GM21526 (cell line): ENCODE results near the gene TMC3.
"Not testable (repeated sequence)": the region's sequence is repeated elsewhere in the genome, so short reads cannot be mapped to it uniquely, and the experiment has no call there.

ENCODE experiments used
- ATAC-seq: cut with Tn5 transposase; IDR thresholded peaks from one replicate; pipeline ENCODE4 v1.9.1; 2021; ENCODE audit warnings: moderate library complexity; ENCODE audit not compliant: unreplicated experiment, low FRiP score

Gene TMC3

GRCh38 chr15:81348691-81349090 lies 25.3 kb downstream of the TMC3 start:
- ATAC-seq = not testable (repeated sequence)

GRCh38 chr15:81347910-81348309 lies 26.1 kb downstream of the TMC3 start:
- no peak for ATAC-seq

- ATAC-seq = no peak
These were observed 27.4 kb downstream of the TMC3 start for GRCh38 chr15:81346611-81347010.

DNA sequence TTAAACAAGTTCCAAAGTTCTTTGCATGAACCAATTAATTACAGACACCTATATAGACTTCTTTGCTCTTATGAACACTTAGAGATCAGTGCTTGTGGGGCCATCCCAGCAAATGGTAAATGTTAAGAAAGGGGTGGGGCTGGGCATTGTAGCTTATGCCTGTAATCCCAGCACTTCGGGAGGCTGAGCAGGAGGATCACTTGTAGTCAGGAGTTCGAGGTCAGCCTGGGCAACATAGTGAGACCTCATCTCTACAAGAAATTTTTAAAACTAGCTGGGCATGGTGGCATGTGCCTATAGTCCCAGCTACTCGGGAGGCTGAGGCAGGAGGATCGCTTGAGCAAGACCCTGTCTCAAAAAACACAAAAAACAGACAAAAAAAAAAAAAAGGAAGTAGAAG lies 30.6 kb downstream of the TMC3 start:
- ATAC-seq = no peak

DNA sequence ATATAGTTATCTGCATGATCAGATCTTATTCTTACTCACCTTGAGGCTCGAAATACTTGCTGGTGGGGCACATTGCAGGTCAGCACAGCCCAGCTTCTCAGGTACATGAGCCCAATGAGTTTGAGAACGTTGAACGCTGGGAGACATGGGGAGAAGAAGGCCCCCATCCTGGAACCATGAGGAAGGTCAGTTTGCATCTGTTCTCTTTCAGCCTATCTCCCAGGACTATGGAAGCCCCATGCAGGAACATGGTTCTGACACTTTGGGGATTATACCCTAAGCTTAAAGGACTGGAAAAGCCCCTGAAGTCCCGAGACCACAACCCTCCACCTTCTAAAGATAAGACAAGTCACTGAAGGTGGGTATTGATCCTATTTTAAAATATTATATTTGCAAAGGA lies 32.7 kb downstream of the TMC3 start:
- ATAC-seq = no peak

DNA sequence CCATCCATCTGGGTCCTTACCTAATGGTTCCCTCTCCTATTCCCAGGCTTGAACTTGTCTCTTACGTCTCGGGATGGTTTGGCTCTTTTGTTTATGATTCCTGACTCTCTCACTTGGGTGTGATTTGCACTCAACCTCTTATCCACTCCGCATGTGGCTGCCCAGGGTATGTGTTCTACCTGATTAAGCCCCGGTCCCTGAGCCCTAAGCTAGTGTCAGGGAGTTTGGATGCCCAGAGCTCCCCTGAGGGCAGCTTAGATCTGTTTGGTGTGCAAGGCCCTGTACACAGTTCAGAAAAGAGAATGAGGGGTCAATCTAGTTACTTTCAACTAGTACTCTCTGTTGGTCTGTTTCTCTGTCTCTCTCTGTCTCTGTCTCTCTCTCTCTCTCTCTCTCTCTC lies 34.2 kb downstream of the TMC3 start:
- ATAC-seq = no peak

DNA sequence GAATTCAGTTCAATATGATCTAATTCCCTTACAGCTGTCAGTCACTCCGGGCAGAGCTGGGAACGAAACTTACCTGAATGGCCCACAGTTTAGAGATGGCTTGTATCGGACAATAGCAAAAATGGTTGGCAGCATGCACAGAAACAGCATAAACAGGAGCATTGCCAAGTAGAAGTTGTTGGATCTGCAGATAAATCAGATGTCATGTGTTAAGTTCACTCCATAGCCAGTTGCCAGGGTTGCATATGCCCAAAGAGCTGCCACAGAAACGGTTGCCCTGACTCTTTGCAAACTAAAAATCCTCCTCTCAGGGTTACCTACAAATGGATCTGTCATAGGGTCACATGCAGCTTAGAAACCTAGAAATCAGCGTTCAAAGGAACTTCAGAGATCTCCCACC lies 34.7 kb downstream of the TMC3 start:
- ATAC-seq = no peak

DNA sequence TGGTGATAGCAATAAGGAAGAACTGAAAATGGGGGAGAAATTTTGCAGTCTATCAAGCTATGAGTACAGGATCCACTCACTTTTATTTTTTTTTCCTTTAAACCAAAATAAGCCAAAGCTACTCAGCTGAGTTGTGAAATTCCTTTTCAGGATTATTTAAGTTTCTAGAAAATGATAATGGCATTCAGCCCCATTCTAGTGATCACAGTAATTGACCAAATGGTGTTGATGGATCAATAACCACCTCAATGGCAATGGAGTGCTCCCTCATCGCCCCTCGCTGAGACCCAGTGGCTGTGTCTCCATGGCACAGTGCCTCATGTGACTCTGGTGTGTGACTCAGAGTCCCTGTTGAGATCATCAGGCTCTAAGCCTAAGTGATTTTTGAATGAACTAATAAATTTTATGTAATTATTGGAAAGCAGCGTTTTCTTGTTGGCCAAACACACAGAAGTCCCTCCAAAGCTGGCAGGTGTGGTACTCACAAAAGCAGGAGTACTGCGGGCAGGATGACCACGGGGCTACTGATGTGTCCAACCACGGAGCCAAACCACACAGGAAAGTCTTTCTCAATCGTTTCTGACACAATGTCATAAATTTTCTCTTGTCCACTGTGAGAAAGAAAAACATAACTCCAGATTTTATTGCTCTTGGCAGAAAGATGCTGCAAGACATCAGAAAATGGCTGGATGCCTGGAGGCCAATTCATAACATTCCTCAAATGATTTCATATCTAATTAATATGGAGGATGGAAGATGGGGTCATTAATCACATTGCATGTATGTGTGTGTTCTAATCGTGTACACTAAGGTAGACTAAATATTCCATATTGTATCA lies 35.6 kb downstream of the TMC3 start:
- ATAC-seq = no peak

GRCh38 chr15:81337713-81338157 lies 36.3 kb downstream of the TMC3 start:
- no peak for ATAC-seq

- no peak for ATAC-seq
These were observed 36.8 kb downstream of the TMC3 start for GRCh38 chr15:81337241-81337640.

DNA sequence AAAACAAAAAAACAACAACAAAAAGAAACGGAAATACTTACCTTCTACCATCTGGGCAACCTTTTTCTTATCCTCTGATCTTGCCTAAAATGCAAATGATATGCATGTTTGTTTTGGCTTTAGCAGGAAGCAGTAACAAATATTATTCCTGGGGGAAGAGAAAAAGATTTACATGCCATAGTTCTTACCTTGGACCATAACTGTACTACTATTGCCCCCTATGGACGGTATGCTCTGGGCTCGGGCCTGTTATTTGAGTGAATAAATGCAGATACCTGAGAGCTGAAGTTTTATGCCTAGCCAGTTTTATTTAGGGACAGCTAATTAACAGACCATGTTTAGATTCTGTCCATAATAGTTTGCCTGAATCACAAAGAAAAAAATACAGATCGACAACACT lies 37.4 kb downstream of the TMC3 start:
- ATAC-seq = no peak

DNA sequence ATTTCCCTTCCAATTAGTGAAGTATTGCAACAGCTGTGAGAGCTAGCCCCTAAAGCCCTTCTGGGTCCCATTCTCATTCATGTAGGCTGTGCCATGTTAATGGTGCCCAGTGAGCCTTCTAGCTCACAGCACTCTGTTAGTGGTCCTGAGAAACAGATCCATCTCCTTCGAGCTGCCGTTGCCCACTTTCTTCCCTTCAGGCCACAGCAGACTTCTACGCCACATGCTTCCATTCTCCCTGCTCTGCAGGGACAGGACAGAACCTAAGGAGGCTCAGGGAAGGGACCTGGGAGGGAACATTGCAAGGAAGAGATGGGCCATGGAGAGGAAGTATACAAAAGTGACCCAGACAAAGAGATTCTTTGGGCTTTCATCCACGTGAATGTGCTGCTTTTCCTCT lies 38.4 kb downstream of the TMC3 start:
- no peak for ATAC-seq

DNA sequence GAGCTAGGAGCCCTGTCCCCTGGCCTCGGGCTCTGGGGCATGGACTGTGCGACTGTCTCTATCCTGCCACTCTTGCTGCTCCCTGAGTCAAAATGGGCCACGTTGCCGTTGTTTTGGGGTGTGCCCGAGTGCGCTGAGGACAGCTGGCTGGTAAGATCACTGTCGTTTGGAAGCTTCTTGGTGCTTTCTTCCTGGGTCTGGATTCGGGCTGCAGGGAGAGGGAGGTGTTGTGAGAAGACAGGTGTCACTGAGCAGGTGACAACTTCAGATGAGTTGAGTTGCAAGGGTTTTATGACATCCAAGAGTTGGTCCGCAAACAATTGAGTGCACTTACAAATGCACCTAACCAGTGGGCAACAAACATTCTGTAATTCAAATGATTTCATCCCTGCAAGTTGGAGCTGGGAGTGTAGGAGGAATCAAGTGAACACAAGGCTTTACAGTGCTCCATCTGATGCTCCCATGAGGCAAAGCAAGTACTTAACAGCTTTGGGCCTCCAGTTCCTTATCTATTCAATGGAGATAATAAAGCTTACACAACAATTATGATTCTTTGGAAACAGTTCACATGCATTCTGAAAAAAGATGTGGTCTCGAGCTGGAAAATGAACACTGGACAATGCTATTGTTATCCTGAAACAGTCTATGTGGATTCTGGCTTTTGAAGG lies 39.1 kb downstream of the TMC3 start:
- ATAC-seq = no peak

DNA sequence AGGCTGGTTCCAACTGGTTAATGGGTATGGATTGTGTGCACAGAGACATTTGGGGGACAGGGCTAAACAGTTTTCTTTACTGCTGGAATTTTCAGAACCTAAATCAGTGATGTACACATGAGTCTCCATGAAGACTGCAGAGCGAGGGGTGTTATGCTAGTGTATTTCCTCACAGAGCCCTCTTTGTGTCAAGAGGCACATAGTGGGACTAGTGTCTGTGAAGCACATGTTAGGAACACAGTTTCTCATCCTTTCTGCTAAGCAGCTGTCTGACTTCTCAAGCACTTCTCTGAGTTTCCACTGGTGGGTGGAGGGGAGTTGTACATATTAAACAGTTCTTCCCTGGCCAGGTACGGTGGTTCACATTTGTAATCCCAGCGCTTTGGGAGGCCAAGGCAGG lies 40.6 kb downstream of the TMC3 start:
- ATAC-seq = no peak

DNA sequence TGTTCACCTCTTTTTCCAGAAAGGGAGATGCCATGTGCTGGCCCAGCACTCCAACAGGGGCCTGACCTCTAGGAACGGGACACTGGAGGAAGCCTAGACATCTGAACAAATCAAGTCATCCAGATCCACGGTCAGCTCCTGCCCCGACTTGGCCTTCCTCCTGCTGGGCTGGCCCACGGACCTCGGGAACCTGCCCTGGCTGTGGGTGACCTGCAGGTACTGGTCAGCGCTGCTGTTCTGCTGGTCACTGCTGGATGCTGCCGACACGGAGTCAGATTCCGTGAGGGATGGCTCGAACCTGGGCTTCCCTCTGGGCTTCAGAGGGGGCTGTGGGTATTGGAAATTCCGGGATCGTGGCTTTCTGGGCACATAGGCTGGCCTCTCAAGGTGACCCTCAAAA lies 41.7 kb downstream of the TMC3 start:
- ATAC-seq = no peak

DNA sequence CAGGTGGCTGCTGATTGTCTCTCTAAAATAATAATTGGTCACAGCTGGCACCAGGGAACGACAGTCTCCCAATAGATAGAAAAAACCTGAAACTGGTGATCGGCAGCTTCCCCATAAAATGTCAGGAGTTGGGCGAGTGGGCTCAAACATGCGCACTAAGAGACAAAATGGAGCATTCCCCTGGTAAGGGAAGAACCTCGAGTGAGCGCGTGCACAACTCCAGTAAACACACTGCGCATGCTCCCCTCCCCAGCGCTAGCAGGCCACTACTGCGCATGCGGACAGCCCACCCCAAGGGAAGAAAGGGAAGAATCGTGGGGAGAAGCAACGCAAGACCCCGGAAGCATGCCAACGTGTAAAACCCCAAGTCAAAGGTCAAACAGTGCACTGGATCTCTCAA lies 42.4 kb downstream of the TMC3 start:
- no peak for ATAC-seq

DNA sequence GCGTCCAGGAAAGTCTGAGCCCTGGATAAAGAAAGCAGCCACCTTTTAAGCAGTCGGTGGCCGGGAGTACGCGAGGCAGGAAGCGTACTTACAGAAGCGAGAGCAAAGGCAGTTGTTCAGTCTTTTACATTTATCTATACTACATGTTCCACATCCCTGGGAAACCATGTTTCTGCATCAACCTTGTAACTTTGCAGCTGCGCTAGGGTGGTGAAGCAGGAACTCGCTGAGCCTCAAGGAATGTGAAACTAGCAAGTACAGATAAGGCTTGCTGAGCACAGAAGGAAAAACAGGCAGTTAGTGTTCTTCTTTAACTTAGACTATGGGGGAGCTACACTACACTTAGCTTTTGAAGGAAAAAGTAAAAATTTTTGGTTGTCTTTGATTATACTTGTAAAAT lies 42.9 kb downstream of the TMC3 start:
- ATAC-seq = not testable (repeated sequence)

- no peak for ATAC-seq
These were observed 43.5 kb downstream of the TMC3 start for GRCh38 chr15:81330366-81331090.

DNA sequence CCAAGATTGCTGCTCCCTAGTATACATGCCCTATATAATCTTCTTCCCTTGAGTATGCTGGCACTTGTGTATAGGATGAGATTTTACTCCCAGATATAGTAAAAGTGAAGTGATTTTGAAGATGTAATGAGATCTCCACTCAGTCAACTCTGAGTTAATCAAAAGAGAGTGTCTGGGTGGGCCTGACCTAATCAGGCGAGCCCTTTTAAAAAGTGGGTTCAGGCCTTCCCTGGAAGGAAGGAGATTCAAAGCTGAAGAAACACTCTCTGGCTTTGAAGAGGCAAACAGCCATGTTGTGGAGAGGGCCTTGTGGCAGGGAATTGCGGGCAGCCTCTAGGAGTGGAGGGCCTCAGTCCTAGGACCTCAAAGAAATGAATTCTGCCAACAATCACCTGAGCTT lies 44.6 kb downstream of the TMC3 start:
- ATAC-seq = no peak

DNA sequence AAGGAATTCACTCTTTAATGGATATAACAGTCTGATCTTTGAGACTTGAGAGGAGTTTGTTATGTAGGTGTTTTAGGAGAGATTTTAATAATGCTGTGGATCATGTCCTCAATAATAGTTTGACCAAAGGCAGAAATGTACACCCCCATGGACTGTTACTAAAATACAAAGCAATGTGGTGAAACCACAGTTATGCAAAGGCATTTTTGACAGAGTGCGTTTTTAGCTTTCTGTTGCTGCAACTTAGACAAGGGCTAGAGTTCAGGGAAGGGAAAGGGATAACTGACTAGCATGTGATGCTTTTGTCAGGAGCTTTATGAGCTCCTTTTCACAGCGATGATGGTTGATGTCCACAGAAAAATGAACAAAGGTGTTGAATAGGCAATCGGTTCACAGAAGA lies 46.5 kb downstream of the TMC3 start:
- no peak for ATAC-seq

DNA sequence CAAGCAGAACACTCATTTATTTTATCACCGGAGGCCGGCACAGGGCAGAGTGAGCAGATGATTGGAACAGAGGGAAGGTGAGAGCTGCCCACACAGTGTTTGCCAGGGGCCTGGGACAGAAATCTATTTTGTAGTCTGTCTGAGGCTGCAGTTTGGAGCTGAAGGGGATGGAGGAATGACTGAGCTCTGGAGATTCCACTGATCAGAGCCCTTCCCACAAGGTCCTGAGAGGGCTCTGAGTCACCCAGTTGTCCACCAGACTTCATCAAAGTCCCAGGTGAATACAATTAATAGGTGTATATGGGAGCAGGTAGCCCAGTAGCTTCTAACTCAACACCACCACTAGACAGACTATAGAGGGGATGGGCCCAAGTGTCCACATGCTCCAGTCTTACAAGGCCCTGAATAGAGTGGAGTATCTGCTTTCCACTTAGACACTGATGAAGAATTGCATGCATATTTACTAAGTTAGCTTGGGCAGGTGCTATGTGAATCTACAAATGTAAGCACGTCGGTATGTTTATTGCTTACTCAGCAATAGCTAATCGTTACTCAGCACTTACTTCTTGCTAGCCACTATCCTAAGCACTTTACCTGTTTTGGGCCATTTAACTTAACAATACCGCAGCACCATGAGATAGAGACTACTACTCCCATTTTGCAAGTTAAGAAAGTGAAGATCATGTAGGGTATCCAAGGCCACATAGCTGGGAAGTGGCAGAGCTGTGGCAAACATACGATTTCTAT lies 47.4 kb downstream of the TMC3 start:
- ATAC-seq = no peak
